PC-3 (cell line): ENCODE measurements around the gene LEKR1. TPM values are rescaled to one million over a fixed set of nuclear protein-coding genes. Genes with fewer than 3 reads are reported as not detected.

ENCODE experiments used
- ATAC-seq: fragments of 200-7000 bp; cut with Tn5 transposase; 2 replicates; pipeline ENCODE4 v1.9.1; 2020; ENCODE audit warnings: mild to moderate bottlenecking, moderate library complexity
- BruUV-seq: library from RNA; stranded (reverse); fragments of 400-500 nt; replicated peaks from 2 replicates; lab custom pipeline; 2021; lab: Mats Ljungman, UMichigan
- CTCF ChIA-PET: fragments of 300-600 bp; sonication (Branson Sonifier 250); formaldehyde crosslinking; loops from one replicate; lab custom pipeline; 2022; ENCODE audit warnings: antibody characterized with exemption; lab: Charles Lee
- POLR2A ChIA-PET: fragments of 300-600 bp; sonication (Branson Sonifier 250); formaldehyde crosslinking; loops from one replicate; lab custom pipeline; 2022; ENCODE audit warnings: antibody characterized with exemption; ENCODE audit not compliant: unreplicated experiment; lab: Charles Lee
- DNase-seq: peaks from one replicate; pipeline ENCODE4 v3.0.0-alpha.2; 2015
- H2AFZ ChIP-seq: fragments of 300-600 bp; sonication (generic); 2 replicates; pipeline ENCODE4 v1.6.0; 2016; ENCODE audit warnings: antibody characterized with exemption, low read length
- H3F3A ChIP-seq: fragments of 300-600 bp; sonication (generic); one replicate; pipeline ENCODE4 v1.6.0; 2017; ENCODE audit warnings: antibody characterized with exemption, low read length, control low read depth, mild to moderate bottlenecking; ENCODE audit not compliant: unreplicated experiment
- H3K27ac ChIP-seq: fragments of 300-600 bp; sonication (generic); 2 replicates; pipeline ENCODE4 v1.5.1; 2016; ENCODE audit warnings: mild to moderate bottlenecking, low read length
- H3K27me3 ChIP-seq: fragments of 300-600 bp; sonication (generic); 2 replicates; pipeline ENCODE4 v1.6.1; 2016; ENCODE audit warnings: low read length, mixed read lengths
- H3K36me3 ChIP-seq: fragments of 300-600 bp; sonication (generic); 2 replicates; pipeline ENCODE4 v1.6.1; 2016; ENCODE audit warnings: low read depth, mixed run types, low read length, mixed read lengths
- H3K4me1 ChIP-seq: fragments of 300-600 bp; sonication (generic); 2 replicates; pipeline ENCODE4 v1.5.1; 2016; ENCODE audit warnings: low read length; ENCODE audit not compliant: insufficient read depth
- H3K4me2 ChIP-seq: fragments of 300-600 bp; sonication (generic); 2 replicates; pipeline ENCODE4 v1.6.0; 2016; ENCODE audit warnings: low read length
- H3K4me3 ChIP-seq: fragments of 300-600 bp; sonication (generic); 2 replicates; pipeline ENCODE4 v1.5.1; 2016; ENCODE audit warnings: mild to moderate bottlenecking, low read length, mixed read lengths
- H3K79me2 ChIP-seq: fragments of 300-600 bp; sonication (generic); 2 replicates; pipeline ENCODE4 v1.6.1; 2017; ENCODE audit warnings: low read length, mixed read lengths
- H3K9ac ChIP-seq: fragments of 300-600 bp; sonication (generic); 2 replicates; pipeline ENCODE4 v1.6.0; 2016; ENCODE audit warnings: mild to moderate bottlenecking, low read length
- H3K9me2 ChIP-seq: fragments of 300-600 bp; sonication (generic); replicated peaks from 2 replicates; pipeline ENCODE4 v1.6.1; 2016; ENCODE audit warnings: mixed run types, low read length, mixed read lengths
- H3K9me3 ChIP-seq: fragments of 300-600 bp; sonication (generic); 2 replicates; pipeline ENCODE4 v1.6.1; 2016; ENCODE audit warnings: low read length, mixed read lengths
- H4K20me1 ChIP-seq: fragments of 300-600 bp; sonication (generic); 2 replicates; pipeline ENCODE4 v1.6.1; 2016; ENCODE audit warnings: low read length, mixed read lengths
- EZH2 ChIP-seq: fragments of 300-600 bp; sonication (generic); IDR thresholded peaks from one replicate; pipeline ENCODE4 v1.6.1; 2017; ENCODE audit warnings: antibody characterized with exemption, mild to moderate bottlenecking, low read length; ENCODE audit not compliant: unreplicated experiment
- EZH2phosphoT487 ChIP-seq: fragments of 300-600 bp; sonication (generic); IDR thresholded peaks from 2 replicates; pipeline ENCODE4 v1.6.1; 2018; ENCODE audit warnings: mild to moderate bottlenecking, antibody characterized with exemption, low read length, borderline replicate concordance
- intact Hi-C: fragments of 100-400 bp; cut with micrococcal nuclease; formaldehyde crosslinking; loops from 2 replicates; pipeline ENCODE4 v1.9.0; 2023
- total RNA-seq: library from RNA; depleted of rRNA; stranded (reverse); fragments of >200 nt; gene quantifications from 2 replicates; pipeline ENCODE4 v1.2.3, GENCODE V29; 2014
- TF ChIP-seq, protein P1 (sequence below): fragments of 300-600 bp; sonication (generic); conservative IDR thresholded peaks from 2 replicates; pipeline ENCODE4 v1.5.1; 2017; ENCODE audit warnings: antibody characterized with exemption, low read depth, mild to moderate bottlenecking, low read length

LEKR1 gene
- total RNA-seq, 1 experiment from 2014 or later = 0.15 TPM

- no peaks in the 10 kb centered on the region for H3K36me3 ChIP-seq
- TF ChIP-seq EZH2 (no peak), EZH2phosphoT487 (no peak)
- TF ChIP-seq, protein P1, sequence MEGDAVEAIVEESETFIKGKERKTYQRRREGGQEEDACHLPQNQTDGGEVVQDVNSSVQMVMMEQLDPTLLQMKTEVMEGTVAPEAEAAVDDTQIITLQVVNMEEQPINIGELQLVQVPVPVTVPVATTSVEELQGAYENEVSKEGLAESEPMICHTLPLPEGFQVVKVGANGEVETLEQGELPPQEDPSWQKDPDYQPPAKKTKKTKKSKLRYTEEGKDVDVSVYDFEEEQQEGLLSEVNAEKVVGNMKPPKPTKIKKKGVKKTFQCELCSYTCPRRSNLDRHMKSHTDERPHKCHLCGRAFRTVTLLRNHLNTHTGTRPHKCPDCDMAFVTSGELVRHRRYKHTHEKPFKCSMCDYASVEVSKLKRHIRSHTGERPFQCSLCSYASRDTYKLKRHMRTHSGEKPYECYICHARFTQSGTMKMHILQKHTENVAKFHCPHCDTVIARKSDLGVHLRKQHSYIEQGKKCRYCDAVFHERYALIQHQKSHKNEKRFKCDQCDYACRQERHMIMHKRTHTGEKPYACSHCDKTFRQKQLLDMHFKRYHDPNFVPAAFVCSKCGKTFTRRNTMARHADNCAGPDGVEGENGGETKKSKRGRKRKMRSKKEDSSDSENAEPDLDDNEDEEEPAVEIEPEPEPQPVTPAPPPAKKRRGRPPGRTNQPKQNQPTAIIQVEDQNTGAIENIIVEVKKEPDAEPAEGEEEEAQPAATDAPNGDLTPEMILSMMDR = no peak
- no peak for ATAC-seq
- no peaks in the 10 kb centered on the region for H4K20me1 ChIP-seq
- H3K4me2 ChIP-seq = peak overlapping the region; percentile 86
- peaks cover 10% of the 10 kb centered on the region for H3F3A ChIP-seq
- peak overlapping the region; percentile 26; the same call in 1 of the 2 replicates for H2AFZ ChIP-seq
- no peaks in the 10 kb centered on the region for H3K9me2 ChIP-seq
- CTCF ChIA-PET = interaction anchor here (0.5 kb wide), 1 partner anchor 774 kb away, joined by 4 read pairs; no protein-coding TSS in a partner anchor
- intact Hi-C loops = loop anchor here (1.0 to 5.0 kb wide), 6 partner anchors 33 to 319 kb away; partner anchors contain the start of gene TIPARP
- peak overlapping the region; percentile 64 for H3K4me3 ChIP-seq
- peak overlapping the region; percentile 98 for H3K27ac ChIP-seq
- peaks cover 39% of the 10 kb centered on the region for H3K79me2 ChIP-seq
- no peak for DNase-seq
- H3K9me3 ChIP-seq = no peaks in the 10 kb centered on the region
- POLR2A ChIA-PET = interaction anchor here (0.5 to 1.3 kb wide), 7 partner anchors 137 to 343 kb away, joined by 3 to 9 read pairs (median 4); no protein-coding TSS in a partner anchor
- H3K27me3 ChIP-seq = no peaks in the 10 kb centered on the region
- peak overlapping the region; percentile 95 for H3K9ac ChIP-seq
- TSS peak; percentile 95 for BruUV-seq
- H3K4me1 ChIP-seq = peaks cover 58% of the 10 kb centered on the region
These were observed 8.4 kb upstream of the LEKR1 start for GRCh38 chr3:156817646-156818272.

GRCh38 chr3:156818273-156818651 lies 7.9 kb upstream of the LEKR1 start:
- H4K20me1 ChIP-seq = no peaks in the 10 kb centered on the region
- H3K27ac ChIP-seq = peak overlapping the region; percentile 98
- peak overlapping the region; percentile 86 for H3K4me2 ChIP-seq
- peak overlapping the region; percentile 64 for H3K4me3 ChIP-seq
- H3K4me1 ChIP-seq = peaks cover 54% of the 10 kb centered on the region
- H3K36me3 ChIP-seq = no peaks in the 10 kb centered on the region
- ATAC-seq = no peak
- BruUV-seq = no TSS peak
- H3K27me3 ChIP-seq = no peaks in the 10 kb centered on the region
- no peak overlapping the region for H2AFZ ChIP-seq
- no peaks in the 10 kb centered on the region for H3K9me2 ChIP-seq
- CTCF ChIA-PET = no interaction called here
- peak overlapping the region; percentile 95 for H3K9ac ChIP-seq
- H3K79me2 ChIP-seq = peaks cover 34% of the 10 kb centered on the region
- TF ChIP-seq EZH2 = no peak
- TF ChIP-seq EZH2phosphoT487 = no peak
- TF ChIP-seq, protein P1 = no peak
- intact Hi-C loops = loop anchor here (2.0 to 5.0 kb wide), 2 partner anchors 75 to 281 kb away; no protein-coding TSS in a partner anchor
- POLR2A ChIA-PET = interaction anchor here (0.6 to 1.1 kb wide), 2 partner anchors 264 to 271 kb away, joined by 3 to 4 read pairs; no protein-coding TSS in a partner anchor
- peak; percentile 40 for DNase-seq
- peaks cover 10% of the 10 kb centered on the region for H3F3A ChIP-seq
- no peaks in the 10 kb centered on the region for H3K9me3 ChIP-seq
